ENCODE results near the gene BNIP5. TPM values are rescaled to one million over a fixed set of nuclear protein-coding genes. Genes with fewer than 3 reads are reported as not detected.

The BNIP5 gene
- total and polyA plus RNA-seq, 12 donors, result 0.04 to 0.11 TPM; not detected in 10

- 86 to 98% (median 91%) methylated on average over 2 to 5 of the region's 5 CpGs for WGBS, 4 donors
- intact Hi-C loops (cut with DNase I), result no loop called here
- H3K27me3 ChIP-seq, result no peaks in the 10 kb centered on the region
- no peaks in the 10 kb centered on the region for H3K9me3 ChIP-seq (replicated peaks in 1 of 3)
- no peaks in the 10 kb centered on the region for H3K4me1 ChIP-seq (replicated peaks in 1 of 2)
- DNase-seq, result no peak
- no peak overlapping the region for H3K27ac ChIP-seq
- H3K4me3 ChIP-seq, result no peak overlapping the region
- TF ChIP-seq POLR2A (IDR thresholded peaks at IDR 0.05), result no peak
- TF ChIP-seq CTCF (IDR thresholded peaks at IDR 0.05), result no peak
- H3K36me3 ChIP-seq (replicated peaks in 1 of 2), result no peaks in the 10 kb centered on the region
Measured at GRCh38 chr6:36315921-36316320, 20.8 kb downstream of the BNIP5 start.

- 76 to 89% (median 84%) methylated on average over 3 of the region's 3 CpGs for WGBS, 4 donors
- intact Hi-C loops (cut with DNase I), result no loop called here
- Histone ChIP-seq H3K36me3 (replicated peaks in 1 of 2) (no peaks in the 10 kb centered on the region), H3K4me1 (replicated peaks in 1 of 2) (no peaks in the 10 kb centered on the region), H3K9me3 (replicated peaks in 1 of 3) (no peaks in the 10 kb centered on the region), H3K4me3 (no peak overlapping the region), H3K27ac (no peak overlapping the region), H3K27me3 (no peaks in the 10 kb centered on the region)
- TF ChIP-seq POLR2A (IDR thresholded peaks at IDR 0.05) (no peak), CTCF (IDR thresholded peaks at IDR 0.05) (no peak)
- DNase-seq, result no peak
Measured at GRCh38 chr6:36314221-36315014, 22.3 kb downstream of the BNIP5 start.

GRCh38 chr6:36313649-36313936 lies 23.1 kb downstream of the BNIP5 start:
- no peaks in the 10 kb centered on the region for H3K9me3 ChIP-seq (replicated peaks in 1 of 3)
- TF ChIP-seq POLR2A (IDR thresholded peaks at IDR 0.05), result no peak
- TF ChIP-seq CTCF (IDR thresholded peaks at IDR 0.05), result no peak
- 91 to 96% (median 95%) methylated on average over 4 of the region's 4 CpGs for WGBS, 4 donors
- no peak overlapping the region for H3K27ac ChIP-seq
- no peaks in the 10 kb centered on the region for H3K4me1 ChIP-seq (replicated peaks in 1 of 2)
- no peak for DNase-seq
- no peak overlapping the region for H3K4me3 ChIP-seq
- H3K36me3 ChIP-seq (replicated peaks in 1 of 2), result no peaks in the 10 kb centered on the region
- no peaks in the 10 kb centered on the region for H3K27me3 ChIP-seq
- intact Hi-C loops (cut with DNase I), result no loop called here

GRCh38 chr6:36312854-36313648 lies 23.6 kb downstream of the BNIP5 start:
- DNase-seq, result no peak
- no peak overlapping the region for H3K27ac ChIP-seq
- intact Hi-C loops (cut with DNase I), result no loop called here
- H3K36me3 ChIP-seq (replicated peaks in 1 of 2), result no peaks in the 10 kb centered on the region
- no peaks in the 10 kb centered on the region for H3K9me3 ChIP-seq (replicated peaks in 1 of 3)
- TF ChIP-seq CTCF (IDR thresholded peaks at IDR 0.05), result no peak
- TF ChIP-seq POLR2A (IDR thresholded peaks at IDR 0.05), result no peak
- 51 to 71% (median 70%) methylated on average over 5 to 8 of the region's 8 CpGs for WGBS, 4 donors
- no peak overlapping the region for H3K4me3 ChIP-seq
- H3K27me3 ChIP-seq, result no peaks in the 10 kb centered on the region
- H3K4me1 ChIP-seq (replicated peaks in 1 of 2), result no peaks in the 10 kb centered on the region
